K562 (cell line): ENCODE measurements around the gene GALM. TPM values are rescaled to one million over a fixed set of nuclear protein-coding genes. Genes with fewer than 3 reads are reported as not detected.

Experiments used
- ARID3A ChIP-seq: IDR thresholded peaks from 2 replicates; pipeline ENCODE4 v1.6.1; 2012; ENCODE audit warnings: low read depth, low read length, improper control_type of control experiment, borderline replicate concordance
- C11orf30 ChIP-seq: fragments of 450-650 bp; IDR thresholded peaks from 2 replicates; pipeline ENCODE4 v1.6.1; 2016; ENCODE audit warnings: low read depth, mild to moderate bottlenecking
- CBX8 ChIP-seq: fragments of 200-600 bp; sonication (generic); IDR thresholded peaks from 2 replicates; pipeline ENCODE4 v1.6.1; 2012; ENCODE audit warnings: borderline replicate concordance, mixed run types, low read depth, mild to moderate bottlenecking, moderate library complexity, mixed read lengths, low read length, control low read depth, inconsistent platforms; ENCODE audit not compliant: poor library complexity, severe bottlenecking; ENCODE audit errors: extremely low read depth
- DIDO1 ChIP-seq: fragments of 450-650 bp; IDR thresholded peaks from 2 replicates; pipeline ENCODE4 v1.6.1; 2016; ENCODE audit warnings: low read depth, missing biosample characterization, missing genetic modification characterization
- GATAD2A ChIP-seq: fragments of 450-650 bp; IDR thresholded peaks from 2 replicates; pipeline ENCODE4 v1.6.1; 2017
- GATAD2B ChIP-seq: fragments of 450-650 bp; IDR thresholded peaks from 2 replicates; pipeline ENCODE4 v1.6.1; 2017; ENCODE audit warnings: mild to moderate bottlenecking, borderline replicate concordance
- HDAC6 ChIP-seq: IDR thresholded peaks from 2 replicates; pipeline ENCODE4 v1.6.1; 2012; ENCODE audit warnings: low read depth, mild to moderate bottlenecking, control low read depth, inconsistent platforms, low read length, moderate library complexity
- HINFP ChIP-seq: fragments of 450-650 bp; conservative IDR thresholded peaks from 2 replicates; pipeline ENCODE4 v1.6.1; 2016; ENCODE audit warnings: missing genetic modification characterization, low read depth, mild to moderate bottlenecking, control low read depth, missing compliant biosample characterization
- KDM5B ChIP-seq: fragments of 200-600 bp; sonication (generic); IDR thresholded peaks from 2 replicates; pipeline ENCODE4 v1.6.1; 2012; ENCODE audit warnings: low read depth, mild to moderate bottlenecking, moderate library complexity, low read length, control low read depth, inconsistent platforms; ENCODE audit not compliant: insufficient replicate concordance
- MAX ChIP-seq: sonication (generic); formaldehyde crosslinking; IDR thresholded peaks from 2 replicates; pipeline ENCODE4 v1.9.0; 2022; ENCODE audit warnings: mild to moderate bottlenecking, missing genetic modification reagents
- NCOA2 ChIP-seq, 2 experiments: fragments of 450-650 bp; IDR thresholded peaks; 2 replicates each; pipeline ENCODE4 v1.6.1; 2018; ENCODE audit warnings: mild to moderate bottlenecking in 2 of 2, moderate library complexity in 1 of 2; ENCODE audit not compliant: partially characterized antibody in 2 of 2
- NFIX ChIP-seq: fragments of 250-450 bp; sonication (Bioruptor Pico); IDR thresholded peaks from 2 replicates; pipeline ENCODE4 v1.4.0; 2020; ENCODE audit warnings: low read depth, mild to moderate bottlenecking, moderate library complexity
- RFX7 ChIP-seq: fragments of 250-450 bp; sonication (Bioruptor Pico); IDR thresholded peaks from 2 replicates; pipeline ENCODE4 v1.5.1; 2021; ENCODE audit warnings: mild to moderate bottlenecking
- RNF2 ChIP-seq: sonication (generic); IDR thresholded peaks from 2 replicates; pipeline ENCODE4 v1.6.1; 2016
- SMAD4 ChIP-seq: fragments of 250-450 bp; sonication (Bioruptor Pico); conservative IDR thresholded peaks from 2 replicates; pipeline ENCODE4 v1.8.0; 2021; ENCODE audit warnings: inconsistent platforms, mild to moderate bottlenecking, moderate library complexity
- SMARCA4 ChIP-seq: fragments of 450-650 bp; IDR thresholded peaks from 2 replicates; pipeline ENCODE4 v1.6.1; 2016
- SMARCB1 ChIP-seq: IDR thresholded peaks from 2 replicates; pipeline ENCODE4 v1.6.1; 2011; ENCODE audit warnings: improper control_type of control experiment, low read depth; ENCODE audit not compliant: insufficient read length
- SNIP1 ChIP-seq: fragments of 450-650 bp; IDR thresholded peaks from 2 replicates; pipeline ENCODE4 v1.7.1; 2017; ENCODE audit warnings: low read depth, mild to moderate bottlenecking
- TEAD2 ChIP-seq: fragments of 450-650 bp; IDR thresholded peaks from 2 replicates; pipeline ENCODE4 v1.6.1; 2016; ENCODE audit warnings: missing genetic modification characterization, control low read depth, missing compliant biosample characterization
- TRIM25 ChIP-seq: fragments of 450-650 bp; IDR thresholded peaks from 2 replicates; pipeline ENCODE4 v1.7.0; 2016; ENCODE audit warnings: borderline replicate concordance
- USF1 ChIP-seq: sonication (generic); formaldehyde crosslinking; IDR thresholded peaks from 2 replicates; pipeline ENCODE4 v1.9.0; 2022; ENCODE audit warnings: mild to moderate bottlenecking, missing genetic modification reagents
- ZNF184 ChIP-seq: sonication (generic); formaldehyde crosslinking; IDR thresholded peaks from 2 replicates; pipeline ENCODE4 v1.5.0; 2020; ENCODE audit warnings: missing genetic modification reagents
- ZNF695 ChIP-seq: fragments of 450-650 bp; formaldehyde crosslinking; IDR thresholded peaks from 2 replicates; pipeline ENCODE4 v1.4.0; 2020; ENCODE audit warnings: mild to moderate bottlenecking, moderate library complexity
- polyA plus RNA-seq, 8 experiments: library from polyadenylated mRNA; depleted of rRNA in 4 of 8; stranded (reverse) in 5 of 8; unstranded in 3 of 8; fragments of >200 nt; fragmentation: Nextera tagmentation in 2 of 8; fragmentation: Illumina TruSeq in 1 of 8; extraction: Ambion mirVana in 2 of 8; extraction: Trizol in 1 of 8; gene quantifications; 2 replicates each; pipeline versions ENCODE4 v1.2.1 to v1.2.3, GENCODE V29; 2011 to 2014; ENCODE audit warnings: inconsistent platforms in 1 of 8, missing spikeins in 1 of 8
- total RNA-seq, 7 experiments: library from RNA; depleted of rRNA in 6 of 7; stranded (reverse); fragments of >200 nt in 6 of 7; fragmentation: Illumina TruSeq in 2 of 7; extraction: Trizol in 2 of 7; gene quantifications; 2 replicates each; pipeline versions ENCODE4 v1.2.1 to v1.2.3, GENCODE V29; 2011 to 2021; ENCODE audit warnings: low replicate concordance in 1 of 7

GALM gene
- total and polyA plus RNA-seq, 9 of the 15 experiments (the other 6 are each of a cell fraction or from before 2014, with no cell fraction given), result 22.1 to 51.7 (median 27.9) TPM

- TF ChIP-seq RNF2, result peak; percentile 62; the same call in 1 of the 2 replicates
- TF ChIP-seq TRIM25, result no peak; the same call in 1 of the 2 replicates
- no peak for TF ChIP-seq NCOA2 (IDR thresholded peaks at IDR 0.05; ENCODE audit: partially characterized antibody in 2 of 2)
- TF ChIP-seq KDM5B, result peak; percentile 73
- TF ChIP-seq HINFP (tag), result no peak
- TF ChIP-seq ZNF695, result no peak
- peak; percentile 49; the same call in 1 of the 2 replicates for TF ChIP-seq SMAD4 (CRISPR knock-in tag)
- TF ChIP-seq USF1 (CRISPR knock-in tag), result no peak
- TF ChIP-seq SMARCB1, result no peak
- no peak for TF ChIP-seq ARID3A
- TF ChIP-seq DIDO1 (tag), result 0 out of 2 replicates have a peak, but pooled peaks have one; percentile 26
- TF ChIP-seq GATAD2B, result no peak
- TF ChIP-seq HDAC6, result no peak
- TF ChIP-seq TEAD2 (tag), result no peak
- TF ChIP-seq SMARCA4, result 0 out of 2 replicates have a peak, but pooled peaks have one; percentile 12
- TF ChIP-seq GATAD2A, result no peak
- TF ChIP-seq NFIX (CRISPR knock-in tag), result no peak
- no peak for TF ChIP-seq RFX7 (CRISPR knock-in tag)
- TF ChIP-seq CBX8, result no peak
- TF ChIP-seq ZNF184, result no peak
- TF ChIP-seq SNIP1, result no peak
- peak; percentile 36 for TF ChIP-seq C11orf30
- 0 out of 2 replicates have a peak, but pooled peaks have one; percentile 9 for TF ChIP-seq MAX (CRISPR knock-in tag)
Measured at GRCh38 chr2:38665854-38666555, at the start of gene GALM (continued).
